HG03066 (cell line): Measurements from ENCODE around the gene HOXB8.

Experiments
- ATAC-seq: cut with Tn5 transposase; IDR thresholded peaks from one replicate; pipeline ENCODE4 v1.9.1; 2021; ENCODE audit warnings: low read depth; ENCODE audit not compliant: unreplicated experiment

HOXB8 gene

GRCh38 chr17:48597778-48598631, 17.1 kb downstream of the HOXB8 start:
- no peak for ATAC-seq

GRCh38 chr17:48597528-48597777, 17.6 kb downstream of the HOXB8 start:
- ATAC-seq = no peak

GRCh38 chr17:48596735-48597527, 18.2 kb downstream of the HOXB8 start:
- ATAC-seq = no peak

GRCh38 chr17:48596000-48596734, 18.9 kb downstream of the HOXB8 start:
- ATAC-seq = no peak

- no peak for ATAC-seq
Measured at GRCh38 chr17:48595278-48595999, 19.7 kb downstream of the HOXB8 start.

- no peak for ATAC-seq
Measured at GRCh38 chr17:48594538-48595277, 20.4 kb downstream of the HOXB8 start.

GRCh38 chr17:48593840-48594537, 21.1 kb downstream of the HOXB8 start:
- no peak for ATAC-seq

GRCh38 chr17:48593126-48593829, 21.8 kb downstream of the HOXB8 start, which contains the start of gene HOXB5:
Gene HOXB5 (minus strand): TSS chr17:48593779. CDS start chr17:48593682, 97 bp downstream.
- no peak for ATAC-seq

- ATAC-seq = no peak
Measured at GRCh38 chr17:48592577-48592976, 22.5 kb downstream of the HOXB8 start.

GRCh38 chr17:48592057-48592514, 23.0 kb downstream of the HOXB8 start:
- no peak for ATAC-seq

- no peak for ATAC-seq
Measured at GRCh38 chr17:48591255-48592056, 23.6 kb downstream of the HOXB8 start.

- no peak for ATAC-seq
Measured at GRCh38 chr17:48590607-48591161, 24.4 kb downstream of the HOXB8 start.

- ATAC-seq = no peak
Measured at GRCh38 chr17:48589831-48590606, 25.1 kb downstream of the HOXB8 start, which contains the start of gene HOXB3. Gene HOXB3 (minus strand): TSS chr17:48590241. CDS start chr17:48552474, 37,767 bp downstream.

- no peak for ATAC-seq
Measured at GRCh38 chr17:48589060-48589830, 25.8 kb downstream of the HOXB8 start.

- no peak for ATAC-seq
Measured at GRCh38 chr17:48588528-48588927, 26.6 kb downstream of the HOXB8 start.

- ATAC-seq = no peak
Measured at GRCh38 chr17:48588074-48588415, 27.0 kb downstream of the HOXB8 start.
